ENCODE measurements around the gene PSME4. TPM values are rescaled to one million over a fixed set of nuclear protein-coding genes. Genes with fewer than 3 reads are reported as not detected.

Gene PSME4
- total and polyA plus RNA-seq, 2 of the 13 experiments (the other 11 are each of a cell fraction or from before 2014, with no cell fraction given) = 52.1 to 77.8 TPM

DNA sequence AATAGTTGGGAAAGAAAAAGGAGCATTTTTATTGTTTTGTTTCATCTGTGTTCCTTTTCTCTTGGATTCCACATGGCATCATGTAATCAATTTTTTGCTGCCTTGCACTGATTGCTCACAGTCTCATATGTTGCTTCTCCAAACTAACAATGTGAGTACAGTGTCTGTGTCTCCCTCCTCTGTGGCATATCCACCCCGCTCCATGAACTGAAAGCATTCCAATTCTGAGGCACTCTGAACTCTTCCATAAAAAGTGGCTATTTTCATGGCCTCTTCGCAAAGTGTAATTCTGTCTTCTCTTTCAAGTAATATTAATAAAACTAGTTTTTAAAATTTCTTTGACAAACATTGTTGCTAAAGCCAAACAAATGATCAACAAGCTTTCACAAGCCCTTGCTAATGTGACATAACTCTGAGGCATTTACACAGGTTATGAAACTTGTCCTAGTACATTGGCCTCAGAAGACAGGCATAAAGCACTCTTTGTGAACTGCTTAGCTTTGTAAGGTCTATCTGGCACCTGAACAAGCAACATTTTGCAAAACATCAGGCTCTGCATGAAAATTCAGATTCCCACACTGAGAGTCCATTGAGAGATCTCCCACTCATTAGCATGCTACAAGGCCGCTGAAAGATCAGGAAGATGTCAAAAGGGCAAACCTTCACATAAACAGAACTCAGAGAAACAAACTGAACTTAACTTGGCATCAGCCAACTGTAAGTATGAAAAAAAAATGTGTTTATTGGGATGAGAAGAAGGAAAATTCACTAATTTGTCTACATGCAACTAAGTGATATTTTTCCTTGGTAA, 144.0 kb downstream of the PSME4 start (continued):
- TF ChIP-seq FOSL2 (CRISPR knock-in tag; IDR thresholded peaks at IDR 0.05) (peak; percentile 84), ZNF768 (CRISPR knock-in tag; IDR thresholded peaks at IDR 0.05) (no peak), ISX (CRISPR knock-in tag; conservative IDR thresholded peaks at IDR 0.05) (no peak), ZNF253 (CRISPR knock-in tag; IDR thresholded peaks at IDR 0.05; ENCODE audit: borderline replicate concordance) (no peak), GZF1 (CRISPR knock-in tag; IDR thresholded peaks at IDR 0.05) (no peak), ZNF749 (CRISPR knock-in tag; IDR thresholded peaks at IDR 0.05; ENCODE audit: borderline replicate concordance) (peak; percentile 90; the same call in 1 of the 2 replicates), CC2D1A (CRISPR knock-in tag; IDR thresholded peaks at IDR 0.05) (no peak), NR2C2 (CRISPR knock-in tag; IDR thresholded peaks at IDR 0.05; ENCODE audit: borderline replicate concordance) (peak; percentile 83), ZNF383 (CRISPR knock-in tag; IDR thresholded peaks at IDR 0.05; ENCODE audit: borderline replicate concordance) (no peak), ELF3 (CRISPR knock-in tag; IDR thresholded peaks at IDR 0.05) (peak; percentile 92), PLRG1 (conservative IDR thresholded peaks at IDR 0.05) (no peak), SIN3A (IDR thresholded peaks at IDR 0.05; ENCODE audit: borderline replicate concordance, low read depth, low read length) (no peak), SP4 (CRISPR knock-in tag; IDR thresholded peaks at IDR 0.05) (no peak), SIX1 (CRISPR knock-in tag; IDR thresholded peaks at IDR 0.05; ENCODE audit: borderline replicate concordance) (peak; percentile 59; the same call in 1 of the 2 replicates), ZNF264 (CRISPR knock-in tag; IDR thresholded peaks at IDR 0.05) (peak; percentile 91), FOXO1 (CRISPR knock-in tag; IDR thresholded peaks at IDR 0.05) (peak; percentile 99), ZNF607 (CRISPR knock-in tag; IDR thresholded peaks at IDR 0.05; ENCODE audit: borderline replicate concordance) (peak; percentile 42; the same call in 1 of the 2 replicates)
- TF ChIP-seq, protein P1, sequence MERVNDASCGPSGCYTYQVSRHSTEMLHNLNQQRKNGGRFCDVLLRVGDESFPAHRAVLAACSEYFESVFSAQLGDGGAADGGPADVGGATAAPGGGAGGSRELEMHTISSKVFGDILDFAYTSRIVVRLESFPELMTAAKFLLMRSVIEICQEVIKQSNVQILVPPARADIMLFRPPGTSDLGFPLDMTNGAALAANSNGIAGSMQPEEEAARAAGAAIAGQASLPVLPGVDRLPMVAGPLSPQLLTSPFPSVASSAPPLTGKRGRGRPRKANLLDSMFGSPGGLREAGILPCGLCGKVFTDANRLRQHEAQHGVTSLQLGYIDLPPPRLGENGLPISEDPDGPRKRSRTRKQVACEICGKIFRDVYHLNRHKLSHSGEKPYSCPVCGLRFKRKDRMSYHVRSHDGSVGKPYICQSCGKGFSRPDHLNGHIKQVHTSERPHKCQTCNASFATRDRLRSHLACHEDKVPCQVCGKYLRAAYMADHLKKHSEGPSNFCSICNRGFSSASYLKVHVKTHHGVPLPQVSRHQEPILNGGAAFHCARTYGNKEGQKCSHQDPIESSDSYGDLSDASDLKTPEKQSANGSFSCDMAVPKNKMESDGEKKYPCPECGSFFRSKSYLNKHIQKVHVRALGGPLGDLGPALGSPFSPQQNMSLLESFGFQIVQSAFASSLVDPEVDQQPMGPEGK (CRISPR knock-in tag; IDR thresholded peaks at IDR 0.05) = peak; percentile 82
- TF ChIP-seq, protein P2, sequence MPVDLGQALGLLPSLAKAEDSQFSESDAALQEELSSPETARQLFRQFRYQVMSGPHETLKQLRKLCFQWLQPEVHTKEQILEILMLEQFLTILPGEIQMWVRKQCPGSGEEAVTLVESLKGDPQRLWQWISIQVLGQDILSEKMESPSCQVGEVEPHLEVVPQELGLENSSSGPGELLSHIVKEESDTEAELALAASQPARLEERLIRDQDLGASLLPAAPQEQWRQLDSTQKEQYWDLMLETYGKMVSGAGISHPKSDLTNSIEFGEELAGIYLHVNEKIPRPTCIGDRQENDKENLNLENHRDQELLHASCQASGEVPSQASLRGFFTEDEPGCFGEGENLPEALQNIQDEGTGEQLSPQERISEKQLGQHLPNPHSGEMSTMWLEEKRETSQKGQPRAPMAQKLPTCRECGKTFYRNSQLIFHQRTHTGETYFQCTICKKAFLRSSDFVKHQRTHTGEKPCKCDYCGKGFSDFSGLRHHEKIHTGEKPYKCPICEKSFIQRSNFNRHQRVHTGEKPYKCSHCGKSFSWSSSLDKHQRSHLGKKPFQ (CRISPR knock-in tag; IDR thresholded peaks at IDR 0.05; ENCODE audit: insufficient replicate concordance) = no peak
- TF ChIP-seq, protein P3, sequence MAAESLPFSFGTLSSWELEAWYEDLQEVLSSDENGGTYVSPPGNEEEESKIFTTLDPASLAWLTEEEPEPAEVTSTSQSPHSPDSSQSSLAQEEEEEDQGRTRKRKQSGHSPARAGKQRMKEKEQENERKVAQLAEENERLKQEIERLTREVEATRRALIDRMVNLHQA (CRISPR knock-in tag; IDR thresholded peaks at IDR 0.05) = 0 out of 2 replicates have a peak, but pooled peaks have one; percentile 57
- TF ChIP-seq, protein P4, sequence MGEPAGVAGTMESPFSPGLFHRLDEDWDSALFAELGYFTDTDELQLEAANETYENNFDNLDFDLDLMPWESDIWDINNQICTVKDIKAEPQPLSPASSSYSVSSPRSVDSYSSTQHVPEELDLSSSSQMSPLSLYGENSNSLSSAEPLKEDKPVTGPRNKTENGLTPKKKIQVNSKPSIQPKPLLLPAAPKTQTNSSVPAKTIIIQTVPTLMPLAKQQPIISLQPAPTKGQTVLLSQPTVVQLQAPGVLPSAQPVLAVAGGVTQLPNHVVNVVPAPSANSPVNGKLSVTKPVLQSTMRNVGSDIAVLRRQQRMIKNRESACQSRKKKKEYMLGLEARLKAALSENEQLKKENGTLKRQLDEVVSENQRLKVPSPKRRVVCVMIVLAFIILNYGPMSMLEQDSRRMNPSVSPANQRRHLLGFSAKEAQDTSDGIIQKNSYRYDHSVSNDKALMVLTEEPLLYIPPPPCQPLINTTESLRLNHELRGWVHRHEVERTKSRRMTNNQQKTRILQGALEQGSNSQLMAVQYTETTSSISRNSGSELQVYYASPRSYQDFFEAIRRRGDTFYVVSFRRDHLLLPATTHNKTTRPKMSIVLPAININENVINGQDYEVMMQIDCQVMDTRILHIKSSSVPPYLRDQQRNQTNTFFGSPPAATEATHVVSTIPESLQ (CRISPR knock-in tag; conservative IDR thresholded peaks at IDR 0.05) = no peak; the same call in 1 of the 2 replicates
- TF ChIP-seq, protein P5, sequence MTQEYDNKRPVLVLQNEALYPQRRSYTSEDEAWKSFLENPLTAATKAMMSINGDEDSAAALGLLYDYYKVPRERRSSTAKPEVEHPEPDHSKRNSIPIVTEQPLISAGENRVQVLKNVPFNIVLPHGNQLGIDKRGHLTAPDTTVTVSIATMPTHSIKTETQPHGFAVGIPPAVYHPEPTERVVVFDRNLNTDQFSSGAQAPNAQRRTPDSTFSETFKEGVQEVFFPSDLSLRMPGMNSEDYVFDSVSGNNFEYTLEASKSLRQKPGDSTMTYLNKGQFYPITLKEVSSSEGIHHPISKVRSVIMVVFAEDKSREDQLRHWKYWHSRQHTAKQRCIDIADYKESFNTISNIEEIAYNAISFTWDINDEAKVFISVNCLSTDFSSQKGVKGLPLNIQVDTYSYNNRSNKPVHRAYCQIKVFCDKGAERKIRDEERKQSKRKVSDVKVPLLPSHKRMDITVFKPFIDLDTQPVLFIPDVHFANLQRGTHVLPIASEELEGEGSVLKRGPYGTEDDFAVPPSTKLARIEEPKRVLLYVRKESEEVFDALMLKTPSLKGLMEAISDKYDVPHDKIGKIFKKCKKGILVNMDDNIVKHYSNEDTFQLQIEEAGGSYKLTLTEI (CRISPR knock-in tag; conservative IDR thresholded peaks at IDR 0.05) = no peak

Measured in HepG2 (cell line).